Natural killer cell (primary cell): Measurements from ENCODE around the gene PJA2. TPM values are rescaled to one million over a fixed set of nuclear protein-coding genes. Genes with fewer than 3 reads are reported as not detected.
A peak's percentile ranks its signal among the peaks of the same experiment; 100 is the strongest.

ENCODE experiments used
- ATAC-seq, 3 donors: fragments of 150-1000 bp in 2 of 3; fragments of 200-7000 bp in 1 of 3; cut with Tn5 transposase; 1 replicate in 1 of 3; 2 replicates in 2 of 3; pipeline ENCODE4 v1.10.0; 2021; ENCODE audit warnings: mild to moderate bottlenecking in 2 of 3, moderate library complexity in 2 of 3
- DNase-seq, 2 donors: peaks; one replicate each; pipeline versions ENCODE4 v3.0.0 to v3.0.0-alpha.2; 2013 to 2021; ENCODE audit warnings: mixed read lengths in 1 of 2
- H3K27ac ChIP-seq: one replicate; pipeline ENCODE4 v1.5.1; 2013; ENCODE audit warnings: mild to moderate bottlenecking, low read length
- H3K27me3 ChIP-seq: one replicate; pipeline ENCODE4 v1.6.1; 2013; ENCODE audit warnings: low read length; ENCODE audit not compliant: control insufficient read depth, insufficient read depth
- H3K36me3 ChIP-seq: one replicate; pipeline ENCODE4 v1.6.1; 2013; ENCODE audit warnings: low read length; ENCODE audit not compliant: control insufficient read depth, insufficient read depth
- H3K4me1 ChIP-seq: one replicate; pipeline ENCODE4 v1.6.1; 2013; ENCODE audit warnings: low read length; ENCODE audit not compliant: control insufficient read depth, insufficient read depth
- H3K4me3 ChIP-seq: one replicate; pipeline ENCODE4 v1.5.1; 2013; ENCODE audit warnings: low read length
- H3K9me3 ChIP-seq: one replicate; pipeline ENCODE4 v1.6.1; 2013; ENCODE audit warnings: low read length; ENCODE audit not compliant: control insufficient read depth, insufficient read depth
- H3K27ac Mint-ChIP-seq, 2 donors: one replicate each; pipeline ENCODE4 v1.8.0; 2022; ENCODE audit warnings: mild to moderate bottlenecking in 2 of 2, mixed read lengths in 2 of 2, moderate library complexity in 1 of 2
- H3K27me3 Mint-ChIP-seq, 2 donors: one replicate each; pipeline ENCODE4 v1.8.0; 2022; ENCODE audit warnings: low read depth in 2 of 2, mixed read lengths in 2 of 2
- H3K36me3 Mint-ChIP-seq: one replicate; pipeline ENCODE4 v1.8.0; 2022; ENCODE audit warnings: mixed read lengths
- H3K4me1 Mint-ChIP-seq, 2 donors: one replicate each; pipeline ENCODE4 v1.8.0; 2022; ENCODE audit warnings: mixed read lengths in 2 of 2
- H3K4me3 Mint-ChIP-seq: one replicate; pipeline ENCODE4 v1.8.0; 2022; ENCODE audit warnings: mild to moderate bottlenecking, moderate library complexity, mixed read lengths
- H3K9me3 Mint-ChIP-seq, 2 donors: one replicate each; pipeline ENCODE4 v1.8.0; 2022; ENCODE audit warnings: mixed read lengths in 2 of 2
- CTCF ChIP-seq: fragments of 200-600 bp; IDR thresholded peaks from one replicate; pipeline ENCODE4 v1.8.0; 2022; ENCODE audit warnings: antibody characterized with exemption
- WGBS: methylation state at CpG from one replicate; pipeline ENCODE4 v1.1.7; 2013; ENCODE audit warnings: missing lambda C conversion rate; ENCODE audit not compliant: insufficient coverage; 5-methylcytosine and 5-hydroxymethylcytosine counted together
- intact Hi-C: fragments of 100-400 bp; cut with micrococcal nuclease; formaldehyde crosslinking; loops from one replicate; pipeline ENCODE4 v1.14.2; 2022
- total RNA-seq, 4 donors: library from RNA; stranded (reverse); fragments of 120-200 nt in 1 of 4; gene quantifications; one replicate each; pipeline versions ENCODE4 v1.2.3 to v1.2.4, GENCODE V29; 2013 to 2022

Gene PJA2
- total RNA-seq, 3 donors from 2014 or later (not counting 1 experiment from before 2014, with no cell fraction given): 85.6 to 99.8 (median 90.8) TPM

DNA sequence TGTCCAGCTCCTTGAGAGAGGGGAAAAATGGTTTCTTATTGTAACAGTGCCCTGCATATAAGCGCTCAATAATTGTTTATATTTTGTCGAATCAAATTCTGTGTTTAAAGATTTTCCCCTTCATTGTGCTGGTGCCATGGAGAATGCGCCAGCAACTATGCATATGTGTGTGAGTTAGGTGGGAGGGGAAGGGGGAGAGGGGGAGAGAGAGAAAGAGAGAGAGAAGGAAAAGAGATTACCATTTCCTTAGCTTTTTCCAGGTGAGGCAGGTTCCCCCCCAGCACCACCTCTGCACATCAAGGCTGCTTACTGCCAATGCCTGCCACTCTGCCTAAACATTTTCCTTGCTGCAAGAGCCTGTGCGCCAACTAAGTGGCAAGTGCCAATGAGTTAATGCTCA lies 111.0 kb downstream of the PJA2 start:
- Histone ChIP-seq H3K27me3 (no peaks in the 10 kb centered on the region), H3K27ac (no peak overlapping the region), H3K9me3 (no peaks in the 10 kb centered on the region), H3K4me3 (no peak overlapping the region), H3K36me3 (no peaks in the 10 kb centered on the region), H3K4me1 (no peaks in the 10 kb centered on the region)
- no peak overlapping the region for H3K27ac Mint-ChIP-seq
- DNase-seq (no peak), ATAC-seq (no peak)
- no peak overlapping the region for H3K4me3 Mint-ChIP-seq
- no peaks in the 10 kb centered on the region for H3K9me3 Mint-ChIP-seq
- H3K27me3 Mint-ChIP-seq: peaks cover 0 to 4% of the 10 kb centered on the region in 2 donors
- intact Hi-C loops: no loop called here
- 42% methylated on average over 4 of the region's 4 CpGs for WGBS
- no peak for TF ChIP-seq CTCF
- no peaks in the 10 kb centered on the region for H3K4me1 Mint-ChIP-seq
- peaks cover 6% of the 10 kb centered on the region for H3K36me3 Mint-ChIP-seq

DNA sequence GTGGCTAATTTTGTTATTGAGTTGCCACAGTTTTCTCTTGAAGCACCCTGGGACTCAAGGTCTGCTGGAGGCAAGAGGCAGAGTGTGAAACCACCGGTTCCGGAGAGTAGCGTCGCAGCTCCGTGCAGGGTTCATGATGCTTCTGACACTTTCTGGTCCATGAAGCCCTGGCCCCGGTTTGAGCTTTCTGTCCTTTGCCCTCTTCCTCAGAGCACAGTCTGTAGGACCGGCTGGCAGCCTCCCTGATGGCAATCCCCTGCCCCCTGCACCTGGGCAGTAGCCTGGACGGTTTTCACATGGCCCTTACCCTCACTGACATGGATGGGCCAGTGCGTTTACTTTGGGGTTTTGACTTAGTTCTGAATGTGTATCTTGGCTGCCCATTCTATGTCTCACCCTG lies 111.9 kb downstream of the PJA2 start:
- H3K9me3 ChIP-seq: no peaks in the 10 kb centered on the region
- DNase-seq (no peak), ATAC-seq (peak in 1 of 3 donors; percentile 27)
- no peaks in the 10 kb centered on the region for H3K4me1 ChIP-seq
- no peaks in the 10 kb centered on the region for H3K36me3 ChIP-seq
- Mint-ChIP-seq H3K36me3 (peaks cover 6% of the 10 kb centered on the region), H3K4me3 (no peak overlapping the region), H3K9me3 (no peaks in the 10 kb centered on the region), H3K27me3 (peaks cover 0 to 9% of the 10 kb centered on the region in 2 donors), H3K4me1 (no peaks in the 10 kb centered on the region), H3K27ac (no peak overlapping the region)
- WGBS: 86% methylated on average over 9 of the region's 9 CpGs
- intact Hi-C loops: no loop called here
- no peaks in the 10 kb centered on the region for H3K27me3 ChIP-seq
- H3K27ac ChIP-seq: no peak overlapping the region
- TF ChIP-seq CTCF: no peak
- no peak overlapping the region for H3K4me3 ChIP-seq

DNA sequence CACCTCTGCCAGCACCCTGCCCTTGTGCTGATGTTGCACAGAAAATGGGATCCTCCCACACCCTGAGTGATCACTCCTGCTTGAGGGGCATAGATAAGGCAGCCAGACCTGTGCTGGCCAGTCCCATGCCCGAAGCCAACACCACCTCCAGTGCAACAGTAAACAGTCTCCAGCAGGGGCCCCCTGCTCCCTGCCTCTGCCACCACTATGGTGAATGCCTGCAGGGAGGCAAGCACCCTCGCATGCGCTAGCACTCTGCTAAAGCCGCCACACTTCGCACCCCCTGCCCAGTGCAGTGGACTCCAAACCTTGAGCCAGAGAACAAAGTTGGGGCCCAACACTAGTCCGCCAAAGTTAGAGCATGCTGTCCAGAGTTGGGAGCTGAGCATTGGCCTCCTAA lies 118.7 kb downstream of the PJA2 start:
- H3K36me3 Mint-ChIP-seq: peaks cover 11% of the 10 kb centered on the region
- WGBS: 95% methylated on average over 6 of the region's 6 CpGs
- peaks cover 0 to 6% of the 10 kb centered on the region in 2 donors for H3K27me3 Mint-ChIP-seq

More for the DNA sequence above, 118.7 kb downstream of the PJA2 start:
- H3K9me3 ChIP-seq: peaks cover 11% of the 10 kb centered on the region
- Mint-ChIP-seq H3K9me3 (peaks cover 2 to 4% of the 10 kb centered on the region in 2 donors), H3K4me3 (no peak overlapping the region), H3K4me1 (no peaks in the 10 kb centered on the region), H3K27ac (no peak overlapping the region)
- intact Hi-C loops: no loop called here
- no peaks in the 10 kb centered on the region for H3K4me1 ChIP-seq
- ATAC-seq (no peak), DNase-seq (no peak)
- no peak overlapping the region for H3K4me3 ChIP-seq
- no peaks in the 10 kb centered on the region for H3K36me3 ChIP-seq
- H3K27me3 ChIP-seq: no peaks in the 10 kb centered on the region
- TF ChIP-seq CTCF: no peak
- no peak overlapping the region for H3K27ac ChIP-seq
